OCI-LY1 (cell line): ENCODE measurements around the gene PXK.

Experiments used
- CTCF ChIP-seq: fragments of 200-600 bp; sonication (generic), shearing (Covaris generic); IDR thresholded peaks from 2 replicates; pipeline ENCODE4 v1.5.1; 2017; ENCODE audit warnings: mild to moderate bottlenecking, antibody characterized with exemption, low read length, moderate library complexity, mixed read lengths
- EZH2 ChIP-seq: fragments of 200-600 bp; sonication (generic), shearing (Covaris generic); IDR thresholded peaks from 2 replicates; pipeline ENCODE4 v1.8.0; 2017; ENCODE audit warnings: borderline replicate concordance, mixed run types, mild to moderate bottlenecking, antibody characterized with exemption, low read length, moderate library complexity, mixed read lengths

- TF ChIP-seq CTCF = no peak
- no peak for TF ChIP-seq EZH2
Observed at GRCh38 chr3:58296269-58296668, 36.4 kb upstream of the PXK start.
